IMR-90 (cell line): ENCODE data around the gene RFT1.

Experiments
- BHLHE40 ChIP-seq: fragments of 150-350 bp; IDR thresholded peaks from 2 replicates; pipeline ENCODE4 v1.6.1; 2016; ENCODE audit warnings: mild to moderate bottlenecking, low read depth, low read length
- CEBPB ChIP-seq: IDR thresholded peaks from 2 replicates; pipeline ENCODE4 v1.6.1; 2012; ENCODE audit warnings: low read depth, low read length, improper control_type of control experiment
- POLR2A ChIP-seq: IDR thresholded peaks from 2 replicates; pipeline ENCODE4 v1.6.1; 2012; ENCODE audit warnings: mild to moderate bottlenecking, low read depth, low read length
- RCOR1 ChIP-seq: IDR thresholded peaks from 2 replicates; pipeline ENCODE4 v1.6.1; 2012; ENCODE audit warnings: mild to moderate bottlenecking, low read length, improper control_type of control experiment; ENCODE audit not compliant: insufficient replicate concordance
- SMC3 ChIP-seq: fragments of 150-350 bp; IDR thresholded peaks from 2 replicates; pipeline ENCODE4 v1.6.1; 2016; ENCODE audit warnings: low read depth, mild to moderate bottlenecking, antibody characterized with exemption, low read length, moderate library complexity
- TF ChIP-seq, protein P1 (sequence below): conservative IDR thresholded peaks from 2 replicates; pipeline ENCODE4 v1.5.1; 2012; ENCODE audit warnings: mild to moderate bottlenecking, low read depth, low read length, improper control_type of control experiment
- TF ChIP-seq, protein P2 (sequence below): fragments of 150-350 bp; IDR thresholded peaks from 2 replicates; pipeline ENCODE4 v1.6.1; 2016; ENCODE audit warnings: low read depth, mild to moderate bottlenecking, low read length, moderate library complexity, borderline replicate concordance

DNA sequence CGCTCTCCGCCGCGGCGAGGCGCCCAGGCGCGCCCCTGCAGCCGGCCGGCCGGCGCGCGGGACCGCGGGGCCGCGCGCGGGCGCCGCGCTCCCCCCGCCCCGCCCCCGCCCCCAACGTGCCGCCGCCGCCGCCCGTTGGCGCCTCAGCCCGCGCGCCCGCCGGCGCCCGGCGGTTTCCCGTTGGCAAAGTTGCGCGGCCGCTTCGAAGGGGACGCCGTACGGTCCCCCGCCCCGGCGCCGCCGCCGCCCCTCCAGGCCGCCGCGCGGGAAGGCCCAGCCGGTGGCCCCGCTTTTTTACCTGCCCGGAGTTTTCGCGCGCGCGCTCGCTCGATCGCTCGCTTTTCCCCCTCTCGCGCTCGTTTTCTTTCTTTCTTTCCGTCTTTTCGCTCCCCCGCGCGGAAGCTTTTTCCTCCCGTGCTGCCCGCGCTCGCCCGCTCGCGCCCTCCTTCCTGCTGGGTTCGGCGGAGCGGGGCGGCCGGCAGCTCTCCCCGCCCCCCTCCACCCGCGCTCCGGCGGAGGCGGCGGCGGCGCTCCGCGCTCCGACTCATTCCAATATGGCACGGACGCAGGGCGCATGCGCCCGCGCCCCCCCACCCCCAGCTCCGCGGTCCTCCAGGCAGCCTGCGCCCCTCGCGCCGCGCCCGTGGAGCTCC, 84.6 kb downstream of the RFT1 start, which contains the start of gene SFMBT1:
- TF ChIP-seq, protein P1, sequence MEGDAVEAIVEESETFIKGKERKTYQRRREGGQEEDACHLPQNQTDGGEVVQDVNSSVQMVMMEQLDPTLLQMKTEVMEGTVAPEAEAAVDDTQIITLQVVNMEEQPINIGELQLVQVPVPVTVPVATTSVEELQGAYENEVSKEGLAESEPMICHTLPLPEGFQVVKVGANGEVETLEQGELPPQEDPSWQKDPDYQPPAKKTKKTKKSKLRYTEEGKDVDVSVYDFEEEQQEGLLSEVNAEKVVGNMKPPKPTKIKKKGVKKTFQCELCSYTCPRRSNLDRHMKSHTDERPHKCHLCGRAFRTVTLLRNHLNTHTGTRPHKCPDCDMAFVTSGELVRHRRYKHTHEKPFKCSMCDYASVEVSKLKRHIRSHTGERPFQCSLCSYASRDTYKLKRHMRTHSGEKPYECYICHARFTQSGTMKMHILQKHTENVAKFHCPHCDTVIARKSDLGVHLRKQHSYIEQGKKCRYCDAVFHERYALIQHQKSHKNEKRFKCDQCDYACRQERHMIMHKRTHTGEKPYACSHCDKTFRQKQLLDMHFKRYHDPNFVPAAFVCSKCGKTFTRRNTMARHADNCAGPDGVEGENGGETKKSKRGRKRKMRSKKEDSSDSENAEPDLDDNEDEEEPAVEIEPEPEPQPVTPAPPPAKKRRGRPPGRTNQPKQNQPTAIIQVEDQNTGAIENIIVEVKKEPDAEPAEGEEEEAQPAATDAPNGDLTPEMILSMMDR = no peak
- TF ChIP-seq CEBPB = no peak
- no peak for TF ChIP-seq RCOR1
- no peak for TF ChIP-seq POLR2A
- no peak for TF ChIP-seq BHLHE40
- TF ChIP-seq, protein P2, sequence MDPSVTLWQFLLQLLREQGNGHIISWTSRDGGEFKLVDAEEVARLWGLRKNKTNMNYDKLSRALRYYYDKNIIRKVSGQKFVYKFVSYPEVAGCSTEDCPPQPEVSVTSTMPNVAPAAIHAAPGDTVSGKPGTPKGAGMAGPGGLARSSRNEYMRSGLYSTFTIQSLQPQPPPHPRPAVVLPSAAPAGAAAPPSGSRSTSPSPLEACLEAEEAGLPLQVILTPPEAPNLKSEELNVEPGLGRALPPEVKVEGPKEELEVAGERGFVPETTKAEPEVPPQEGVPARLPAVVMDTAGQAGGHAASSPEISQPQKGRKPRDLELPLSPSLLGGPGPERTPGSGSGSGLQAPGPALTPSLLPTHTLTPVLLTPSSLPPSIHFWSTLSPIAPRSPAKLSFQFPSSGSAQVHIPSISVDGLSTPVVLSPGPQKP = no peak
- TF ChIP-seq SMC3 = no peak
